H1 (cell line): ENCODE data around the gene NPY5R. TPM values are rescaled to one million over a fixed set of nuclear protein-coding genes. Genes with fewer than 3 reads are reported as not detected.

Experiments used
- BCL11A ChIP-seq, 2 experiments: IDR thresholded peaks; one replicate each; pipeline ENCODE4 v1.6.1; 2011; ENCODE audit warnings: low read depth in 2 of 2, low read length in 2 of 2, mild to moderate bottlenecking in 2 of 2
- CBX5 ChIP-seq: fragments of 300-800, 300-1000 bp; sonication (generic); IDR thresholded peaks from 2 replicates; pipeline ENCODE4 v1.7.1; 2016; ENCODE audit warnings: antibody characterized with exemption, low read length, low read depth
- CBX8 ChIP-seq: fragments of 300-800, 300-1000 bp; sonication (generic); IDR thresholded peaks from 2 replicates; pipeline ENCODE4 v1.7.1; 2016; ENCODE audit warnings: low read depth, low read length, borderline replicate concordance
- CEBPB ChIP-seq: IDR thresholded peaks from 2 replicates; pipeline ENCODE4 v1.6.1; 2012; ENCODE audit warnings: low read depth, low read length
- CHD1 ChIP-seq: IDR thresholded peaks from 2 replicates; pipeline ENCODE4 v1.6.1; 2012; ENCODE audit warnings: low read depth, low read length, improper control_type of control experiment
- CHD2 ChIP-seq: IDR thresholded peaks from 2 replicates; pipeline ENCODE4 v1.6.1; 2012; ENCODE audit warnings: low read length, improper control_type of control experiment
- CREB1 ChIP-seq: IDR thresholded peaks from 2 replicates; pipeline ENCODE4 v1.6.1; 2012; ENCODE audit warnings: inconsistent platforms
- CTBP2 ChIP-seq: IDR thresholded peaks from 2 replicates; pipeline ENCODE4 v1.7.0; 2011; ENCODE audit warnings: borderline replicate concordance, mild to moderate bottlenecking, moderate library complexity, mixed read lengths, low read length; ENCODE audit not compliant: insufficient read depth, insufficient read length
- EZH2 ChIP-seq: fragments of 200-600 bp; sonication (generic); IDR thresholded peaks from 2 replicates; pipeline ENCODE4 v1.7.1; 2012; ENCODE audit warnings: low read depth, mild to moderate bottlenecking, moderate library complexity, low read length, inconsistent platforms; ENCODE audit not compliant: severe bottlenecking
- FOSL1 ChIP-seq: IDR thresholded peaks from 2 replicates; pipeline ENCODE4 v1.6.1; 2011; ENCODE audit warnings: mild to moderate bottlenecking, low read depth, low read length, moderate library complexity; ENCODE audit not compliant: insufficient read depth
- GTF2F1 ChIP-seq: IDR thresholded peaks from 2 replicates; pipeline ENCODE4 v1.6.1; 2012; ENCODE audit warnings: low read depth, low read length, improper control_type of control experiment, borderline replicate concordance
- JUND ChIP-seq: IDR thresholded peaks from 2 replicates; pipeline ENCODE4 v1.6.1; 2011; ENCODE audit warnings: mild to moderate bottlenecking, improper control_type of control experiment, low read length
- KDM1A ChIP-seq: fragments of 200-600, 300-600 bp; sonication (generic); IDR thresholded peaks from 2 replicates; pipeline ENCODE4 v1.7.1; 2016; ENCODE audit warnings: mild to moderate bottlenecking, low read length, borderline replicate concordance
- NRF1 ChIP-seq: IDR thresholded peaks from 2 replicates; pipeline ENCODE4 v1.6.1; 2011; ENCODE audit warnings: mild to moderate bottlenecking, low read depth, low read length, improper control_type of control experiment
- POLR2AphosphoS5 ChIP-seq: IDR thresholded peaks from 2 replicates; pipeline ENCODE4 v1.6.1; 2011; ENCODE audit warnings: low read depth, low read length
- RFX5 ChIP-seq: IDR thresholded peaks from 2 replicates; pipeline ENCODE4 v1.6.1; 2011; ENCODE audit warnings: low read depth, low read length, improper control_type of control experiment, borderline replicate concordance
- SIX5 ChIP-seq: IDR thresholded peaks from 2 replicates; pipeline ENCODE4 v1.6.1; 2011; ENCODE audit warnings: mild to moderate bottlenecking, low read depth, low read length
- SP2 ChIP-seq: IDR thresholded peaks from 2 replicates; pipeline ENCODE4 v1.6.1; 2012; ENCODE audit warnings: mild to moderate bottlenecking, low read length, inconsistent platforms
- SRF ChIP-seq: IDR thresholded peaks from 2 replicates; pipeline ENCODE4 v1.6.1; 2011; ENCODE audit warnings: mild to moderate bottlenecking, low read depth, low read length, moderate library complexity
- SUZ12 ChIP-seq: fragments of 200-600 bp; sonication (generic); IDR thresholded peaks from 2 replicates; pipeline ENCODE4 v1.6.1; 2012; ENCODE audit warnings: mild to moderate bottlenecking, inconsistent platforms, low read length, moderate library complexity, mixed read lengths
- TAF1 ChIP-seq: IDR thresholded peaks from 2 replicates; pipeline ENCODE4 v1.6.1; 2011; ENCODE audit warnings: mild to moderate bottlenecking, low read depth, low read length
- YY1 ChIP-seq: IDR thresholded peaks from 2 replicates; pipeline ENCODE4 v1.6.1; 2011; ENCODE audit warnings: low read depth, mild to moderate bottlenecking, low read length
- ZNF274 ChIP-seq: IDR thresholded peaks from 2 replicates; pipeline ENCODE4 v1.7.0; 2012; ENCODE audit warnings: low read length, borderline replicate concordance; ENCODE audit errors: extremely low read depth
- polyA plus RNA-seq, 7 experiments: library from polyadenylated mRNA; depleted of rRNA in 3 of 7; stranded (reverse) in 5 of 7; unstranded in 2 of 7; fragments of >200 nt in 5 of 7; fragments of 200-250 nt in 2 of 7; gene quantifications; 1 replicate in 5 of 7; 2 replicates in 1 of 7; 4 replicates in 1 of 7; pipeline versions ENCODE4 v1.2.1 to v1.2.3, GENCODE V29; 2011 to 2013; ENCODE audit warnings: missing spikeins in 2 of 7, mixed read lengths in 2 of 7
- total RNA-seq: library from RNA; stranded (reverse); fragmentation: NEBNext Ultra II Directional; extraction: Animal tissue kit (Norgen Biotek cat#: 25700); gene quantifications from 2 replicates; pipeline ENCODE4 v1.2.1, GENCODE V29; 2021
- TF ChIP-seq, protein P1 (sequence below): IDR thresholded peaks from 2 replicates; pipeline ENCODE4 v1.6.1; 2012; ENCODE audit warnings: inconsistent platforms
- TF ChIP-seq, protein P2 (sequence below): IDR thresholded peaks from 2 replicates; pipeline ENCODE4 v1.6.1; 2012; ENCODE audit warnings: inconsistent platforms

The NPY5R gene
- total and polyA plus RNA-seq, 2 of the 8 experiments (the other 6 are each of a cell fraction or from before 2014, with no cell fraction given), result 1.5 to 1.9 TPM

DNA sequence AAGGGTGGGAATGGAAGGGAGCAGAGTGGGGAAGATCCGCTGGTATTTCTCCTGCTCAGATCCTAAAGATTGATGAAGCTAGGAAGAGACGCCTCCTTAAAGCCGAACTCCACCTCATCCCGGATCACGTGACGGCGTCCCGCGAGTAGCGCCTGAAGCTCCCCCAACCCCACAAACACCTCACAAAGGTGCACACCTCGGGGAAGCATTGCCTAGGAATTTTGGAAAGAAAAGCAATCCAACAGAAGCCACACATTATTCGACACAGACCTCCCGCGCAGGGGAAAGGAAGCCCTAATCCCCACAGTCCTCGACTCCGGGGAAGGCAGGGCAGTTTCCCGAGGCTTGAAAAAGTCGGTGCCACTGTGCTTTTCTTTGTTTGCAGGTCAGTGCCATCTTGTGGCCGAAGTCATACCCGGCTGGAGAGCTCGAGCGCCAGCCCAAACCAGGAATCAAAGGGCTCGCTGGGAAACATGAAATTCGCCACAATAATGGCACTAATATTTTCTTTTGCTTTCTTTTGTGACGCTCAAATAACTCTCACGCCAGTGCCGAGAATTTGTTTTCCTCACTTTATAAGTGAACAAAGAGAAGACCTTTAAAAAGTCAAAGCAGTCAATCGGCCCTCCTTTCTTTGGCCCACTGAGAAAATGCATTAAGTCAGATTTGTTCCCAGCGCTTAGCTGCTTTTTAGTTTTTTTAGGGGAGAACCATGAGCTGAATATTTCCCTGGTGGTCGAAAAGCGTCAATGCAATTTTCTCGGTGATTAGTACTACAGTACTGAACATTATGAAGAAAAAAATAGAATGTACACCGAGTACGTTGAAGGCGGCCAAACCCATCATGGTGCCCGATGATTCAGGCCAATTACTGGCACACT is 10.9 kb upstream of the NPY5R start, which contains the start of gene NPY1R (continued):
- TF ChIP-seq GTF2F1 (no peak), FOSL1 (no peak), KDM1A (no peak), SUZ12 (no peak), YY1 (peak; percentile 14; the same call in 1 of the 2 replicates), SRF (no peak), JUND (no peak), CEBPB (no peak), CHD2 (no peak), CTBP2 (no peak), SIX5 (no peak), TAF1 (peak; percentile 66), ZNF274 (no peak), SP2 (no peak), BCL11A (IDR thresholded peaks at IDR 0.05; ENCODE audit: low read depth in 2 of 2, low read length in 2 of 2) (no peak), RFX5 (no peak), CREB1 (0 out of 2 replicates have a peak, but pooled peaks have one; percentile 22), NRF1 (no peak), CBX5 (no peak), EZH2 (no peak), CHD1 (no peak), POLR2AphosphoS5 (no peak; the same call in 1 of the 2 replicates), CBX8 (no peak)
- TF ChIP-seq, protein P1, sequence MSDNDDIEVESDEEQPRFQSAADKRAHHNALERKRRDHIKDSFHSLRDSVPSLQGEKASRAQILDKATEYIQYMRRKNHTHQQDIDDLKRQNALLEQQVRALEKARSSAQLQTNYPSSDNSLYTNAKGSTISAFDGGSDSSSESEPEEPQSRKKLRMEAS, result peak; percentile 69
- TF ChIP-seq, protein P2, sequence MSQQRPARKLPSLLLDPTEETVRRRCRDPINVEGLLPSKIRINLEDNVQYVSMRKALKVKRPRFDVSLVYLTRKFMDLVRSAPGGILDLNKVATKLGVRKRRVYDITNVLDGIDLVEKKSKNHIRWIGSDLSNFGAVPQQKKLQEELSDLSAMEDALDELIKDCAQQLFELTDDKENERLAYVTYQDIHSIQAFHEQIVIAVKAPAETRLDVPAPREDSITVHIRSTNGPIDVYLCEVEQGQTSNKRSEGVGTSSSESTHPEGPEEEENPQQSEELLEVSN, result peak; percentile 62
